GM18951 (cell line): ENCODE data around the gene SLC28A3.
"Not testable (repeated sequence)": the region's sequence is repeated elsewhere in the genome, so short reads cannot be mapped to it uniquely, and the experiment has no call there.

Experiments used
- POLR2A ChIP-seq: IDR thresholded peaks from 4 replicates; pipeline ENCODE4 v1.6.1; 2011; ENCODE audit warnings: mild to moderate bottlenecking; ENCODE audit not compliant: insufficient read length, insufficient read depth; ENCODE audit errors: extremely low read depth
- in situ Hi-C: fragments of 300-500 bp; cut with MboI; formaldehyde crosslinking; loops from one replicate; pipeline ENCODE4 v1.12.0; 2022; ENCODE audit warnings: low sequenced_read_pairs, mixed read lengths, inconsistent platforms; ENCODE audit not compliant: unreplicated experiment

The SLC28A3 gene

GRCh38 chr9:84366683-84367082, 26.1 kb upstream of the SLC28A3 start:
- in situ Hi-C loops: no loop called here
- TF ChIP-seq POLR2A: no peak

- in situ Hi-C loops: not testable (repeated sequence)
Measured at GRCh38 chr9:84364894-84365490, 24.4 kb upstream of the SLC28A3 start.

- TF ChIP-seq POLR2A: no peak
- in situ Hi-C loops: no loop called here
Measured at GRCh38 chr9:84361645-84362044, 21.1 kb upstream of the SLC28A3 start.

DNA sequence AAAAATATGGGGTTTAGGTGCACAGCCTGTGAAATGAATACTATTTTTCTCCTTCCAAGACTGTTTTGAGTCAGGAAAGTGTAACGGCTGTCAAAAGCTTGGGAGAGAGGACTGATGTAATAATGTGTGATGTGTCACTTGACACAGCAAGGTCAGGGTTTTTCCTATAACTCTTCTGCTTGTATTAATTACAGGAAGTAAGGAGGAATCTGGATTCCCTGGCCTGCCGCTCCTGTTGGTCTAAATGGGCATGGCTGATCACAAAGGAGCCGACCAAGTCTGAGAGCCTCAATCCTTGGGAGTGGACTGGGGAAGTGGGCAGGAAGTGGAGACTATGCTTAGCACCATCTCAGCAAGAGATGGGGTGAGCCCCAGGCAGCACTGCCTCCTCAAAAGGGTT, 16.7 kb upstream of the SLC28A3 start:
- no peak for TF ChIP-seq POLR2A
- in situ Hi-C loops: no loop called here

- TF ChIP-seq POLR2A: no peak
- in situ Hi-C loops: no loop called here
Measured at GRCh38 chr9:84354035-84354434, 13.5 kb upstream of the SLC28A3 start.

GRCh38 chr9:84349671-84350070, 9.1 kb upstream of the SLC28A3 start:
- in situ Hi-C loops: no loop called here
- no peak for TF ChIP-seq POLR2A

- in situ Hi-C loops: no loop called here
- TF ChIP-seq POLR2A: no peak
Measured at GRCh38 chr9:84343111-84343521, 2.6 kb upstream of the SLC28A3 start.

DNA sequence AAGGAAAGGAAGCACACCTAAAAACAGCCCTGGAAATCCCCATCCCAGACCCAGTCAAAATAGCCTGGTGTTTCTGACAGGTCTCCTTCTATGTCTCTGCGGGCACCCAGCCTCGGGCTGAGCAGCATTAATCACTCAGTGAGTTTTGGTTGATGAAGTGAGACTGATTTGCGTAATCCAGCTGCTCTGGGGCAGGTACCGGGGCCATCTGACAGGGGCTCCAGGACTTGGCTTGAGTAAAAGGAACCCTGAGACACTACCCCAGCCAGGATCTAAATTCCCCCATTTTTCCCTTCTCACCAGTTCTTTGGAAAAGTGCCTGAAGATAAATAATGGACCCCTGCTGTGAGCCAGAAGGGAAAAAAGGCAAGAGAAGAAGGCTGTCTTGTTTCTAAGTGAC, 596 bp downstream of the SLC28A3 start:
- TF ChIP-seq POLR2A: no peak
- in situ Hi-C loops: no loop called here

DNA sequence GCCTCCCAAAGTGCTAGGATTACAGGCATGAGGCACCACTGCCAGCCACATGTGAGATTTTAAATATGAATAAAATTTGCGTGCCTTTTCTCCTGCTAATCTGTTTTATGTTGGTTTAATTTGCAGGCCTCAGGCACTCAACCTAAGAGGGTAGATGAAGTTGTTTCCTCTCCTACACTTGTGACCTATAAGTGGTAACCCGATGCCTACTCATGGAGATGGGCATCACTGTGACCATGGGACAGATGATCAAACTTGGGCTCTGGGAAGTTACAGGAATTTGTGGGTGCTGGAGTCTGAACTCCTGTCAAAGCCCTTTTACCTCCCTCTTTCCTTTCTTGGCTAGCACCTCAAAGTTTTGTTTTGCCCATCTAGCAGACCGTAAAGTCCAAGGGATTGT, 1.1 kb downstream of the SLC28A3 start:
- no peak for TF ChIP-seq POLR2A
- in situ Hi-C loops: no loop called here

- no peak for TF ChIP-seq POLR2A
Measured at GRCh38 chr9:84338792-84339191, 1.8 kb downstream of the SLC28A3 start.

DNA sequence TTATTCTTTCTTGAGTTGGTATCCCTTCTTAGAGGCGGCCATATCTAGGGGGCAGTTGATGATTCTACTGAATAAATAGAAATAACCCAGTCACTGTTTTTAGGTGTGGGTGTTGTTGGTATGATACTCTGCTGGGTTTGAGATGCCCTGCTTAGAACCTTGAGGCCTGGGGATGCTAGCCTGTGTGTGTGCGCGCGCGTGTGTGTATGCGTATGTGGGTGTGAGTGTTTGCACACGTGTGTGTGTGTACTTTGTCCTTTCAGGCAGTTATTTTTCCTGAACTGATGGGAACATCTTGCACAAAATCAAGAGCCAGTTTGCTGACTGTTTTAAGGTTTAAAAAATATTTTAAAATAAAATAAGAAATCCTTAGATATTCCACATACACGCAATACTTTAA, 3.3 kb downstream of the SLC28A3 start:
- in situ Hi-C loops: no loop called here
- TF ChIP-seq POLR2A: no peak

More at GRCh38 chr9:84338792-84339191, 1.8 kb downstream of the SLC28A3 start:
- in situ Hi-C loops: no loop called here

GRCh38 chr9:84331119-84331809, 9.3 kb downstream of the SLC28A3 start:
- TF ChIP-seq POLR2A: no peak
- in situ Hi-C loops: no loop called here

GRCh38 chr9:84330246-84330645, 10.3 kb downstream of the SLC28A3 start:
- in situ Hi-C loops: no loop called here
- no peak for TF ChIP-seq POLR2A

DNA sequence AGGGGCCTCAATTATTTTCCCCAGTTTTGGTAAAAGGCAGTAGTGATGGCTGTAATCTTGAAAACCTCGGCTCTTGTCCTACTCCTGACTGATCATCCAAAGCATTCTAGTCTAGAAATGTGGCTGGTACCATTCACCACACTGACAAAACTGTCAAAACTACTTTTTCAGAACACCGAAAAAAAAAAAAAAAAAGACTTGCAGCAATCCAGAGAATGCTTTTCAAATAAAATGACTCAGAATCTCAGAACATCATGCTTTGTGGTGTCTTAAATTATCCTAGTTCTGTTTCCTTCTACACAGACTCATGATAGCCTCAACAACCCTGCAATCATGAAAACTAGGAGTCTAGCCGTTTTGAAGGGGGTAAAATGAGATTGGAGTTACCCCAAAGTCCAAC, 13.4 kb downstream of the SLC28A3 start:
- in situ Hi-C loops: no loop called here

More for the DNA sequence above, 13.4 kb downstream of the SLC28A3 start:
- TF ChIP-seq POLR2A: no peak
